ENCODE results near the gene USP54.
"Not testable (repeated sequence)": the region's sequence is repeated elsewhere in the genome, so short reads cannot be mapped to it uniquely, and the experiment has no call there.

Gene USP54

DNA sequence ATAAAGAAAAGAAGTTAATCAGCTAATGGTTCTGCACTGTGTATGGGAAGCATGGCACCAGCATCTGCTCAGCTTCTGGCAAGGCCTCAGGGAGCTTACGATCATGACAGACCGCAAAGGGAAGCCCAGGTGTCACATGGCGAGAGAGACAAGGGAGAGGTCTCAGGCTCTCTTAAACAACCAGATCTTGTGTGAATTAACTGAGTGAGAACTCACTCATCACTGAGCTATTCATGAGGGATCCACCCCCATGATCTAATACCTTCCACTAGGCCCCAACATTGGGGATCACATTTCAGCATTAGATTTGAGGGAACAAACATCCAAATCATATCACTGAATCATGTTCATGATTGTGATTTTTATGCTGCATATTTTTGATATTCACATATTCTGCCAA, 5.8 kb downstream of the USP54 start:
- H3K9ac ChIP-seq (ENCODE audit: low read depth, low read length, poor library complexity, severe bottlenecking) = no peak overlapping the region
- H3K79me2 ChIP-seq (ENCODE audit: insufficient read depth, low read length) = no peaks in the 10 kb centered on the region
- H3K9me3 ChIP-seq (ENCODE audit: insufficient read depth, low read depth, low read length) = no peaks in the 10 kb centered on the region
- H3K9me2 ChIP-seq (replicated peaks; ENCODE audit: low read depth, low read length) = no peaks in the 10 kb centered on the region
- no peaks in the 10 kb centered on the region for H4K20me1 ChIP-seq (ENCODE audit: insufficient read depth, low read length, poor library complexity, severe bottlenecking)
- no peak overlapping the region for H3K4me3 ChIP-seq (ENCODE audit: low read length, poor library complexity, severe bottlenecking)
- peaks cover 11% of the 10 kb centered on the region; the same call in 1 of the 2 replicates for H3F3A ChIP-seq (ENCODE audit: low read depth)
- H3K4me1 ChIP-seq (ENCODE audit: insufficient read depth, low read length, poor library complexity, severe bottlenecking) = peaks cover 32% of the 10 kb centered on the region
- TF ChIP-seq, protein P1, sequence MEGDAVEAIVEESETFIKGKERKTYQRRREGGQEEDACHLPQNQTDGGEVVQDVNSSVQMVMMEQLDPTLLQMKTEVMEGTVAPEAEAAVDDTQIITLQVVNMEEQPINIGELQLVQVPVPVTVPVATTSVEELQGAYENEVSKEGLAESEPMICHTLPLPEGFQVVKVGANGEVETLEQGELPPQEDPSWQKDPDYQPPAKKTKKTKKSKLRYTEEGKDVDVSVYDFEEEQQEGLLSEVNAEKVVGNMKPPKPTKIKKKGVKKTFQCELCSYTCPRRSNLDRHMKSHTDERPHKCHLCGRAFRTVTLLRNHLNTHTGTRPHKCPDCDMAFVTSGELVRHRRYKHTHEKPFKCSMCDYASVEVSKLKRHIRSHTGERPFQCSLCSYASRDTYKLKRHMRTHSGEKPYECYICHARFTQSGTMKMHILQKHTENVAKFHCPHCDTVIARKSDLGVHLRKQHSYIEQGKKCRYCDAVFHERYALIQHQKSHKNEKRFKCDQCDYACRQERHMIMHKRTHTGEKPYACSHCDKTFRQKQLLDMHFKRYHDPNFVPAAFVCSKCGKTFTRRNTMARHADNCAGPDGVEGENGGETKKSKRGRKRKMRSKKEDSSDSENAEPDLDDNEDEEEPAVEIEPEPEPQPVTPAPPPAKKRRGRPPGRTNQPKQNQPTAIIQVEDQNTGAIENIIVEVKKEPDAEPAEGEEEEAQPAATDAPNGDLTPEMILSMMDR (conservative IDR thresholded peaks at IDR 0.05; ENCODE audit: low read length) = no peak
- TF ChIP-seq EZH2phosphoT487 (IDR thresholded peaks at IDR 0.05; ENCODE audit: borderline replicate concordance) = no peak
- no peaks in the 10 kb centered on the region for H3K27me3 ChIP-seq (ENCODE audit: insufficient read depth, low read length, poor library complexity, severe bottlenecking)
- H3K36me3 ChIP-seq (ENCODE audit: insufficient read depth, low read length) = no peaks in the 10 kb centered on the region
- H2AFZ ChIP-seq (ENCODE audit: low read length) = no peak overlapping the region
- no peak overlapping the region for H3K4me2 ChIP-seq (ENCODE audit: low read depth, low read length, poor library complexity, severe bottlenecking)

DNA sequence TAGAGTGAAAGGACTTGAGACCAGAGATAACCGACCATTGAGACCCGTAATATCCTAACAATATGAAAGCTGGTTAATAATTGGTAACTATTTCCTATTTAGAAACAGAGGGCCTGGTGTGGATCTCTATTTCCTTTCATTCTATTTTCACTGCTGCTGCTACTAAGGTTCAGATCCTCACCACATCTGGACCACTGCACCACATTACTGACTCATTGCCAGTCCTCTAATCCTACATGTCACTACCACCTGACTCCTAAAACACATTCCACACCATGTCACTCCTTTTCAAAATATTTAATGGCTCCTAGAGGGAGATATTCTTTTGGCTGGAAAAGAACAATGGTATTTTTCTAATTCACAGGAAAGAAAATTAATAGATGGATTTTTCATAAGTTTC, 6.4 kb downstream of the USP54 start:
- H2AFZ ChIP-seq (ENCODE audit: low read length) = no peak overlapping the region
- no peak overlapping the region for H3K4me2 ChIP-seq (ENCODE audit: low read depth, low read length, poor library complexity, severe bottlenecking)
- no peaks in the 10 kb centered on the region for H3K79me2 ChIP-seq (ENCODE audit: insufficient read depth, low read length)
- peaks cover 11% of the 10 kb centered on the region; the same call in 1 of the 2 replicates for H3F3A ChIP-seq (ENCODE audit: low read depth)
- no peaks in the 10 kb centered on the region for H3K27me3 ChIP-seq (ENCODE audit: insufficient read depth, low read length, poor library complexity, severe bottlenecking)
- no peaks in the 10 kb centered on the region for H3K36me3 ChIP-seq (ENCODE audit: insufficient read depth, low read length)
- H3K4me3 ChIP-seq (ENCODE audit: low read length, poor library complexity, severe bottlenecking) = no peak overlapping the region
- no peak for TF ChIP-seq EZH2phosphoT487 (IDR thresholded peaks at IDR 0.05; ENCODE audit: borderline replicate concordance)
- TF ChIP-seq, protein P1 (conservative IDR thresholded peaks at IDR 0.05; ENCODE audit: low read length) = no peak
- H4K20me1 ChIP-seq (ENCODE audit: insufficient read depth, low read length, poor library complexity, severe bottlenecking) = no peaks in the 10 kb centered on the region
- H3K9me2 ChIP-seq (replicated peaks; ENCODE audit: low read depth, low read length) = no peaks in the 10 kb centered on the region
- H3K9ac ChIP-seq (ENCODE audit: low read depth, low read length, poor library complexity, severe bottlenecking) = no peak overlapping the region
- H3K9me3 ChIP-seq (ENCODE audit: insufficient read depth, low read depth, low read length) = no peaks in the 10 kb centered on the region
- H3K4me1 ChIP-seq (ENCODE audit: insufficient read depth, low read length, poor library complexity, severe bottlenecking) = peaks cover 26% of the 10 kb centered on the region

- no peaks in the 10 kb centered on the region for H3K36me3 ChIP-seq (ENCODE audit: insufficient read depth, low read length)
- no peak overlapping the region for H3K4me3 ChIP-seq (ENCODE audit: low read length, poor library complexity, severe bottlenecking)
- no peaks in the 10 kb centered on the region for H3K79me2 ChIP-seq (ENCODE audit: insufficient read depth, low read length)
- no peaks in the 10 kb centered on the region for H4K20me1 ChIP-seq (ENCODE audit: insufficient read depth, low read length, poor library complexity, severe bottlenecking)
- no peaks in the 10 kb centered on the region for H3K9me2 ChIP-seq (replicated peaks; ENCODE audit: low read depth, low read length)
- H3F3A ChIP-seq (ENCODE audit: low read depth) = peaks cover 10% of the 10 kb centered on the region; the same call in 1 of the 2 replicates
- H3K9me3 ChIP-seq (ENCODE audit: insufficient read depth, low read depth, low read length) = no peaks in the 10 kb centered on the region
- H3K4me2 ChIP-seq (ENCODE audit: low read depth, low read length, poor library complexity, severe bottlenecking) = no peak overlapping the region
- H3K9ac ChIP-seq (ENCODE audit: low read depth, low read length, poor library complexity, severe bottlenecking) = no peak overlapping the region
- TF ChIP-seq, protein P1 (conservative IDR thresholded peaks at IDR 0.05; ENCODE audit: low read length) = no peak
- TF ChIP-seq EZH2phosphoT487 (IDR thresholded peaks at IDR 0.05; ENCODE audit: borderline replicate concordance) = no peak
- H3K4me1 ChIP-seq (ENCODE audit: insufficient read depth, low read length, poor library complexity, severe bottlenecking) = peaks cover 18% of the 10 kb centered on the region
- H3K27me3 ChIP-seq (ENCODE audit: insufficient read depth, low read length, poor library complexity, severe bottlenecking) = no peaks in the 10 kb centered on the region
- H2AFZ ChIP-seq (ENCODE audit: low read length) = no peak overlapping the region
Observed at GRCh38 chr10:73581918-73582317, 9.2 kb downstream of the USP54 start.

GRCh38 chr10:73578927-73579326, 12.2 kb downstream of the USP54 start:
- H3K36me3 ChIP-seq (ENCODE audit: insufficient read depth, low read length); H2AFZ ChIP-seq (ENCODE audit: low read length); H3K27me3 ChIP-seq (ENCODE audit: insufficient read depth, low read length, poor library complexity, severe bottlenecking); H3K9me3 ChIP-seq (ENCODE audit: insufficient read depth, low read depth, low read length); H3K9ac ChIP-seq (ENCODE audit: low read depth, low read length, poor library complexity, severe bottlenecking); H3K4me2 ChIP-seq (ENCODE audit: low read depth, low read length, poor library complexity, severe bottlenecking); H3K4me3 ChIP-seq (ENCODE audit: low read length, poor library complexity, severe bottlenecking); H3F3A ChIP-seq (ENCODE audit: low read depth); H4K20me1 ChIP-seq (ENCODE audit: insufficient read depth, low read length, poor library complexity, severe bottlenecking); H3K79me2 ChIP-seq (ENCODE audit: insufficient read depth, low read length); H3K9me2 ChIP-seq (replicated peaks; ENCODE audit: low read depth, low read length); H3K4me1 ChIP-seq (ENCODE audit: insufficient read depth, low read length, poor library complexity, severe bottlenecking): not testable (repeated sequence)
